HepG2 (cell line): ENCODE results near the gene PRMT7. TPM values are rescaled to one million over a fixed set of nuclear protein-coding genes. Genes with fewer than 3 reads are reported as not detected.

Experiments used
- E2F2 ChIP-seq: sonication (generic); formaldehyde crosslinking; IDR thresholded peaks from 2 replicates; pipeline ENCODE4 v1.4.0; 2020; ENCODE audit warnings: missing genetic modification reagents, borderline replicate concordance
- EHMT2 ChIP-seq: fragments of 200-600 bp; sonication (generic); IDR thresholded peaks from 2 replicates; pipeline ENCODE4 v1.7.0; 2017; ENCODE audit warnings: antibody characterized with exemption, low read depth, low read length, borderline replicate concordance
- GATAD2A ChIP-seq: IDR thresholded peaks from 2 replicates; pipeline ENCODE4 v1.6.1; 2016
- JDP2 ChIP-seq: sonication (generic); formaldehyde crosslinking; IDR thresholded peaks from 2 replicates; pipeline ENCODE4 v1.8.1; 2022; ENCODE audit warnings: missing genetic modification reagents, borderline replicate concordance
- KAT2B ChIP-seq: fragments of 150-350 bp; IDR thresholded peaks from 2 replicates; pipeline ENCODE4 v1.6.1; 2014; ENCODE audit warnings: low read depth, low read length, borderline replicate concordance
- KLF16 ChIP-seq, 2 experiments: sonication (generic) in 1 of 2; formaldehyde crosslinking in 1 of 2; IDR thresholded peaks; 2 replicates each; pipeline versions ENCODE4 v1.6.1 to v1.8.0; 2016 to 2023; ENCODE audit warnings: missing genetic modification reagents in 2 of 2, missing compliant biosample characterization in 1 of 2
- MAX ChIP-seq: IDR thresholded peaks from 2 replicates; pipeline ENCODE4 v1.6.1; 2012; ENCODE audit warnings: inconsistent platforms
- MTF2 ChIP-seq: sonication (generic); formaldehyde crosslinking; IDR thresholded peaks from 2 replicates; pipeline ENCODE4 v1.5.0; 2020; ENCODE audit warnings: missing genetic modification reagents, borderline replicate concordance
- MYNN ChIP-seq: sonication (generic); formaldehyde crosslinking; IDR thresholded peaks from 2 replicates; pipeline ENCODE4 v1.4.0; 2020; ENCODE audit warnings: mild to moderate bottlenecking, low read depth, missing genetic modification reagents
- NFRKB ChIP-seq: fragments of 450-650 bp; IDR thresholded peaks from 2 replicates; pipeline ENCODE4 v1.6.1; 2017
- NONO ChIP-seq, 2 experiments: fragments of 450-650 bp in 1 of 2; sonication (generic) in 1 of 2; formaldehyde crosslinking in 1 of 2; IDR thresholded peaks in 1 of 2; conservative IDR thresholded peaks in 1 of 2; 2 replicates each; pipeline versions ENCODE4 v1.6.1 to v1.8.0; 2017 to 2022; ENCODE audit warnings: mild to moderate bottlenecking in 1 of 2, missing genetic modification reagents in 1 of 2, moderate library complexity in 1 of 2
- RARG ChIP-seq: sonication (generic); formaldehyde crosslinking; IDR thresholded peaks from 2 replicates; pipeline ENCODE4 v1.4.0; 2020; ENCODE audit warnings: low read depth, mild to moderate bottlenecking, missing genetic modification reagents
- RELA ChIP-seq: sonication (generic); formaldehyde crosslinking; IDR thresholded peaks from 2 replicates; pipeline ENCODE4 v1.4.0; 2020; ENCODE audit warnings: missing genetic modification reagents
- RFX3 ChIP-seq: IDR thresholded peaks from 2 replicates; pipeline ENCODE4 v1.6.1; 2016; ENCODE audit warnings: missing biosample characterization, missing genetic modification reagents
- RXRB ChIP-seq: IDR thresholded peaks from 2 replicates; pipeline ENCODE4 v1.6.1; 2016; ENCODE audit warnings: borderline replicate concordance, missing genetic modification reagents, missing compliant biosample characterization
- SNAI1 ChIP-seq: sonication (generic); formaldehyde crosslinking; IDR thresholded peaks from 2 replicates; pipeline ENCODE4 v1.5.0; 2020; ENCODE audit warnings: mild to moderate bottlenecking, missing genetic modification reagents, borderline replicate concordance
- ZFYVE20 ChIP-seq: sonication (generic); formaldehyde crosslinking; IDR thresholded peaks from 2 replicates; pipeline ENCODE4 v1.8.0; 2023; ENCODE audit warnings: low read depth, mild to moderate bottlenecking, moderate library complexity, missing genetic modification reagents, borderline replicate concordance
- ZNF160 ChIP-seq: sonication (generic); formaldehyde crosslinking; IDR thresholded peaks from 2 replicates; pipeline ENCODE4 v1.8.0; 2022; ENCODE audit warnings: mild to moderate bottlenecking, inconsistent platforms, missing genetic modification reagents
- ZNF20 ChIP-seq: sonication (generic); formaldehyde crosslinking; IDR thresholded peaks from 2 replicates; pipeline ENCODE4 v1.4.0; 2020; ENCODE audit warnings: mild to moderate bottlenecking, moderate library complexity, missing genetic modification reagents
- ZNF746 ChIP-seq: sonication (generic); formaldehyde crosslinking; IDR thresholded peaks from 2 replicates; pipeline ENCODE4 v1.8.0; 2022; ENCODE audit warnings: mild to moderate bottlenecking, missing genetic modification reagents
- ZNF775 ChIP-seq: sonication (generic); formaldehyde crosslinking; IDR thresholded peaks from 2 replicates; pipeline ENCODE4 v1.4.0; 2020; ENCODE audit warnings: missing genetic modification reagents, mild to moderate bottlenecking, moderate library complexity, borderline replicate concordance
- ZNF781 ChIP-seq: sonication (generic); formaldehyde crosslinking; IDR thresholded peaks from 2 replicates; pipeline ENCODE4 v1.5.1; 2020; ENCODE audit warnings: borderline replicate concordance, mild to moderate bottlenecking, missing genetic modification reagents; ENCODE audit errors: not compliant biosample characterization
- ZSCAN31 ChIP-seq: sonication (generic); formaldehyde crosslinking; IDR thresholded peaks from 2 replicates; pipeline ENCODE4 v1.5.0; 2020; ENCODE audit warnings: low read depth, mild to moderate bottlenecking, missing genetic modification reagents
- polyA plus RNA-seq, 8 experiments: library from polyadenylated mRNA; depleted of rRNA in 3 of 8; stranded (reverse) in 7 of 8; unstranded in 1 of 8; fragments of >200 nt; fragmentation: Illumina TruSeq in 4 of 8; extraction: Trizol in 4 of 8; gene quantifications; 2 replicates each; pipeline versions ENCODE4 v1.2.1 to v1.2.3, GENCODE V29; 2011 to 2016; ENCODE audit warnings: low read depth in 4 of 8, missing spikeins in 1 of 8, mixed read lengths in 1 of 8; ENCODE audit not compliant: insufficient read depth in 1 of 8
- total RNA-seq, 5 experiments: library from RNA; depleted of rRNA; stranded (reverse); fragments of >200 nt; fragmentation: Illumina TruSeq; extraction: Trizol; gene quantifications; 2 replicates each; pipeline ENCODE4 v1.2.3, GENCODE V29; 2016; ENCODE audit warnings: low read depth in 1 of 5
- TF ChIP-seq, protein P1 (sequence below): sonication (generic); formaldehyde crosslinking; IDR thresholded peaks from 2 replicates; pipeline ENCODE4 v1.5.1; 2020; ENCODE audit warnings: mild to moderate bottlenecking, missing genetic modification reagents, borderline replicate concordance

The PRMT7 gene
- total and polyA plus RNA-seq, 2 of the 13 experiments (the other 11 are each of a cell fraction or from before 2014, with no cell fraction given), result 47.5 to 55.0 TPM

DNA sequence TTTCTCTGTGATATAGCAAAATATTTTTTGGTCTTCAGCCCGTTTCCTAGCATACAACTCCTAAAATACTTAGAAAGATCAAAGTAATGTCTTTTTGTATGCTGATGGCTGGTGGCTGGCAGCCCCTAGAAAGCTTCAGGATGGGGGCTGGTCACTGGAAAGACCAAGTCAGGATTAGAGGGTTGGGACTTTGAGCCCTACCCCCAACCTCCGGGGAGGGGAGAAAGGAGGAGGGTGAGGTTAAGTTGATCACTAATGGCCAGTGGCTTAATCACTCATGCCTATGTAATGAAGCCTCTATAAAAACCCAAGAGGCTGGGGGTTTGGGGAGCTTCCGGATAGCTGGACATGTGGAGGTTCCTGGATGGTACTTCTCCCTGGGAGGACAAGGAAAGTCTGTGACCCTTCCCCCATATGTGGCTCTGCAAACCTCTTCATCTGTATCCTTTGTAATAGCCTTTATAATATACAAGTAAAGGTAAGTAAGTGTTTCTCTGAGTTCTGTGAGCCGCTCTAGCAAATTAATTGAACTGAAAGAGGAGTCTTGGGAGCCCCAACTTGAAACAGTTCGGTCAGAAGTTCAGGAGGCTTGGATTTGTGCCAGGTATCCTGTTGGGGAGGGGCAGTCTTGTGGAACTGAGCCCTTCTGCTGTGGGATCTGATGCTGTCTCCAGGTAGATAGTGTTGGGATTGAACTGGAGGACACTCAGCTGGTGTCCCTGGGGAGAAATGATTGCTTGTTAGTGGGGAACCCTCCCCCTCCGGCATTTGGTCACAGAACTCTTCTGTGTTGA, 43.0 kb upstream of the PRMT7 start (continued):
- TF ChIP-seq, protein P1, sequence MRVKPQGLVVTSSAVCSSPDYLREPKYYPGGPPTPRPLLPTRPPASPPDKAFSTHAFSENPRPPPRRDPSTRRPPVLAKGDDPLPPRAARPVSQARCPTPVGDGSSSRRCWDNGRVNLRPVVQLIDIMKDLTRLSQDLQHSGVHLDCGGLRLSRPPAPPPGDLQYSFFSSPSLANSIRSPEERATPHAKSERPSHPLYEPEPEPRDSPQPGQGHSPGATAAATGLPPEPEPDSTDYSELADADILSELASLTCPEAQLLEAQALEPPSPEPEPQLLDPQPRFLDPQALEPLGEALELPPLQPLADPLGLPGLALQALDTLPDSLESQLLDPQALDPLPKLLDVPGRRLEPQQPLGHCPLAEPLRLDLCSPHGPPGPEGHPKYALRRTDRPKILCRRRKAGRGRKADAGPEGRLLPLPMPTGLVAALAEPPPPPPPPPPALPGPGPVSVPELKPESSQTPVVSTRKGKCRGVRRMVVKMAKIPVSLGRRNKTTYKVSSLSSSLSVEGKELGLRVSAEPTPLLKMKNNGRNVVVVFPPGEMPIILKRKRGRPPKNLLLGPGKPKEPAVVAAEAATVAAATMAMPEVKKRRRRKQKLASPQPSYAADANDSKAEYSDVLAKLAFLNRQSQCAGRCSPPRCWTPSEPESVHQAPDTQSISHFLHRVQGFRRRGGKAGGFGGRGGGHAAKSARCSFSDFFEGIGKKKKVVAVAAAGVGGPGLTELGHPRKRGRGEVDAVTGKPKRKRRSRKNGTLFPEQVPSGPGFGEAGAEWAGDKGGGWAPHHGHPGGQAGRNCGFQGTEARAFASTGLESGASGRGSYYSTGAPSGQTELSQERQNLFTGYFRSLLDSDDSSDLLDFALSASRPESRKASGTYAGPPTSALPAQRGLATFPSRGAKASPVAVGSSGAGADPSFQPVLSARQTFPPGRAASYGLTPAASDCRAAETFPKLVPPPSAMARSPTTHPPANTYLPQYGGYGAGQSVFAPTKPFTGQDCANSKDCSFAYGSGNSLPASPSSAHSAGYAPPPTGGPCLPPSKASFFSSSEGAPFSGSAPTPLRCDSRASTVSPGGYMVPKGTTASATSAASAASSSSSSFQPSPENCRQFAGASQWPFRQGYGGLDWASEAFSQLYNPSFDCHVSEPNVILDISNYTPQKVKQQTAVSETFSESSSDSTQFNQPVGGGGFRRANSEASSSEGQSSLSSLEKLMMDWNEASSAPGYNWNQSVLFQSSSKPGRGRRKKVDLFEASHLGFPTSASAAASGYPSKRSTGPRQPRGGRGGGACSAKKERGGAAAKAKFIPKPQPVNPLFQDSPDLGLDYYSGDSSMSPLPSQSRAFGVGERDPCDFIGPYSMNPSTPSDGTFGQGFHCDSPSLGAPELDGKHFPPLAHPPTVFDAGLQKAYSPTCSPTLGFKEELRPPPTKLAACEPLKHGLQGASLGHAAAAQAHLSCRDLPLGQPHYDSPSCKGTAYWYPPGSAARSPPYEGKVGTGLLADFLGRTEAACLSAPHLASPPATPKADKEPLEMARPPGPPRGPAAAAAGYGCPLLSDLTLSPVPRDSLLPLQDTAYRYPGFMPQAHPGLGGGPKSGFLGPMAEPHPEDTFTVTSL (CRISPR knock-in tag), result no peak
- no peak for TF ChIP-seq ZNF781 (CRISPR knock-in tag)
- peak; percentile 31; the same call in 1 of the 2 replicates for TF ChIP-seq ZSCAN31
- TF ChIP-seq RFX3 (CRISPR knock-in tag), result no peak
- TF ChIP-seq KAT2B, result no peak
- TF ChIP-seq ZFYVE20 (CRISPR knock-in tag), result no peak
- no peak for TF ChIP-seq KLF16 (CRISPR knock-in tag; IDR thresholded peaks at IDR 0.05)
- no peak for TF ChIP-seq NFRKB
- no peak for TF ChIP-seq MAX
- no peak for TF ChIP-seq MYNN (CRISPR knock-in tag)
- no peak for TF ChIP-seq MTF2 (CRISPR knock-in tag)
- no peak for TF ChIP-seq NONO (IDR thresholded peaks at IDR 0.05)
- TF ChIP-seq NONO (CRISPR knock-in tag; conservative IDR thresholded peaks at IDR 0.05), result no peak
- no peak for TF ChIP-seq RELA (CRISPR knock-in tag)
- TF ChIP-seq E2F2 (CRISPR knock-in tag), result no peak
- 0 out of 2 replicates have a peak, but pooled peaks have one; percentile 34 for TF ChIP-seq ZNF20 (CRISPR knock-in tag)
- no peak for TF ChIP-seq JDP2
- no peak for TF ChIP-seq ZNF160 (CRISPR knock-in tag)
- TF ChIP-seq ZNF746 (CRISPR knock-in tag), result no peak
- TF ChIP-seq ZNF775 (CRISPR knock-in tag), result no peak
- no peak for TF ChIP-seq EHMT2
- peak; percentile 10; the same call in 1 of the 2 replicates for TF ChIP-seq RXRB (CRISPR knock-in tag)
- peak; percentile 44 for TF ChIP-seq GATAD2A (CRISPR knock-in tag)
- peak; percentile 75; the same call in 1 of the 2 replicates for TF ChIP-seq SNAI1 (CRISPR knock-in tag)
- TF ChIP-seq RARG (CRISPR knock-in tag), result no peak
